IMR-90 (cell line): ENCODE data around the gene COL6A3.

Source experiments
- BHLHE40 ChIP-seq: fragments of 150-350 bp; IDR thresholded peaks from 2 replicates; pipeline ENCODE4 v1.6.1; 2016; ENCODE audit warnings: mild to moderate bottlenecking, low read depth, low read length
- CEBPB ChIP-seq: IDR thresholded peaks from 2 replicates; pipeline ENCODE4 v1.6.1; 2012; ENCODE audit warnings: low read depth, low read length, improper control_type of control experiment
- CTCF ChIP-seq: conservative IDR thresholded peaks from 2 replicates; pipeline ENCODE4 v1.5.1; 2012; ENCODE audit warnings: mild to moderate bottlenecking, low read depth, low read length, improper control_type of control experiment
- ELK1 ChIP-seq: fragments of 150-350 bp; IDR thresholded peaks from 2 replicates; pipeline ENCODE4 v1.6.1; 2016; ENCODE audit warnings: low read depth, mild to moderate bottlenecking, low read length, moderate library complexity, borderline replicate concordance
- FOS ChIP-seq: fragments of 150-350 bp; IDR thresholded peaks from 2 replicates; pipeline ENCODE4 v1.6.1; 2016; ENCODE audit warnings: low read depth, low read length
- MAZ ChIP-seq: IDR thresholded peaks from 2 replicates; pipeline ENCODE4 v1.6.1; 2012; ENCODE audit warnings: low read depth, mild to moderate bottlenecking, low read length, improper control_type of control experiment, moderate library complexity, borderline replicate concordance
- POLR2A ChIP-seq: IDR thresholded peaks from 2 replicates; pipeline ENCODE4 v1.6.1; 2012; ENCODE audit warnings: mild to moderate bottlenecking, low read depth, low read length
- RAD21 ChIP-seq: IDR thresholded peaks from 2 replicates; pipeline ENCODE4 v1.6.1; 2012; ENCODE audit warnings: low read length, improper control_type of control experiment
- RCOR1 ChIP-seq: IDR thresholded peaks from 2 replicates; pipeline ENCODE4 v1.6.1; 2012; ENCODE audit warnings: mild to moderate bottlenecking, low read length, improper control_type of control experiment; ENCODE audit not compliant: insufficient replicate concordance
- RFX5 ChIP-seq: IDR thresholded peaks from 2 replicates; pipeline ENCODE4 v1.8.0; 2012; ENCODE audit warnings: low read depth, mild to moderate bottlenecking, low read length, moderate library complexity
- SMC3 ChIP-seq: fragments of 150-350 bp; IDR thresholded peaks from 2 replicates; pipeline ENCODE4 v1.6.1; 2016; ENCODE audit warnings: low read depth, mild to moderate bottlenecking, antibody characterized with exemption, low read length, moderate library complexity
- USF2 ChIP-seq: fragments of 150-350 bp; IDR thresholded peaks from 2 replicates; pipeline ENCODE4 v1.6.1; 2017; ENCODE audit warnings: mild to moderate bottlenecking, antibody characterized with exemption, low read length, low read depth

- no peak for TF ChIP-seq CTCF
- TF ChIP-seq POLR2A: no peak
- TF ChIP-seq USF2: no peak
- no peak for TF ChIP-seq RCOR1
- no peak for TF ChIP-seq RFX5
- no peak for TF ChIP-seq RAD21
- TF ChIP-seq CEBPB: no peak
- TF ChIP-seq SMC3: no peak
- TF ChIP-seq MAZ: no peak
- TF ChIP-seq BHLHE40: no peak
- TF ChIP-seq FOS: no peak
- TF ChIP-seq ELK1: no peak
Measured at GRCh38 chr2:237359894-237360780, 53.8 kb downstream of the COL6A3 start.
